Fibroblast of skin of abdomen (primary cell): ENCODE measurements around the gene DICER1.

Experiments
- DNase-seq: peaks from one replicate; pipeline ENCODE4 v3.0.0-alpha.2; 2013

DICER1 gene

GRCh38 chr14:95078867-95079266, 78.5 kb downstream of the DICER1 start:
- DNase-seq, result no peak

- DNase-seq, result no peak
Measured at GRCh38 chr14:95077345-95077744, 80.0 kb downstream of the DICER1 start.

- DNase-seq, result no peak
Measured at GRCh38 chr14:95075789-95076188, 81.5 kb downstream of the DICER1 start.

GRCh38 chr14:95073947-95074346, 83.4 kb downstream of the DICER1 start:
- DNase-seq, result no peak

- no peak for DNase-seq
Measured at GRCh38 chr14:95072310-95072905, 84.9 kb downstream of the DICER1 start.

- no peak for DNase-seq
Measured at GRCh38 chr14:95071649-95072280, 85.6 kb downstream of the DICER1 start.

GRCh38 chr14:95070748-95071435, 86.4 kb downstream of the DICER1 start:
- DNase-seq, result no peak

- no peak for DNase-seq
Measured at GRCh38 chr14:95069547-95069946, 87.8 kb downstream of the DICER1 start.

- DNase-seq, result no peak
Measured at GRCh38 chr14:95069018-95069417, 88.3 kb downstream of the DICER1 start.

- no peak for DNase-seq
Measured at GRCh38 chr14:95068521-95068920, 88.8 kb downstream of the DICER1 start.

- no peak for DNase-seq
Measured at GRCh38 chr14:95068080-95068479, 89.2 kb downstream of the DICER1 start.

- no peak for DNase-seq
Measured at GRCh38 chr14:95067526-95067925, 89.8 kb downstream of the DICER1 start.

- DNase-seq, result no peak
Measured at GRCh38 chr14:95066427-95066986, 90.8 kb downstream of the DICER1 start.

- no peak for DNase-seq
Measured at GRCh38 chr14:95065411-95065810, 91.9 kb downstream of the DICER1 start.

GRCh38 chr14:95064734-95065133, 92.6 kb downstream of the DICER1 start:
- no peak for DNase-seq

GRCh38 chr14:95064256-95064655, 93.1 kb downstream of the DICER1 start:
- DNase-seq, result no peak

GRCh38 chr14:95063391-95063790, 93.9 kb downstream of the DICER1 start:
- no peak for DNase-seq

GRCh38 chr14:95062946-95063345, 94.4 kb downstream of the DICER1 start:
- no peak for DNase-seq

- no peak for DNase-seq
Measured at GRCh38 chr14:95062220-95062619, 95.1 kb downstream of the DICER1 start.

GRCh38 chr14:95061317-95062093, 95.8 kb downstream of the DICER1 start:
- DNase-seq, result no peak

GRCh38 chr14:95059126-95059525, 98.2 kb downstream of the DICER1 start:
- no peak for DNase-seq

GRCh38 chr14:95058491-95058890, 98.8 kb downstream of the DICER1 start:
- no peak for DNase-seq

GRCh38 chr14:95057851-95058250, 99.5 kb downstream of the DICER1 start:
- no peak for DNase-seq
